GM19043 (cell line): ENCODE data around the gene SH3YL1.
"Not testable (repeated sequence)": the region's sequence is repeated elsewhere in the genome, so short reads cannot be mapped to it uniquely, and the experiment has no call there.

ENCODE experiments used
- ATAC-seq: cut with Tn5 transposase; IDR thresholded peaks from one replicate; pipeline ENCODE4 v1.9.1; 2021; ENCODE audit warnings: low read depth; ENCODE audit not compliant: unreplicated experiment

Gene SH3YL1

DNA sequence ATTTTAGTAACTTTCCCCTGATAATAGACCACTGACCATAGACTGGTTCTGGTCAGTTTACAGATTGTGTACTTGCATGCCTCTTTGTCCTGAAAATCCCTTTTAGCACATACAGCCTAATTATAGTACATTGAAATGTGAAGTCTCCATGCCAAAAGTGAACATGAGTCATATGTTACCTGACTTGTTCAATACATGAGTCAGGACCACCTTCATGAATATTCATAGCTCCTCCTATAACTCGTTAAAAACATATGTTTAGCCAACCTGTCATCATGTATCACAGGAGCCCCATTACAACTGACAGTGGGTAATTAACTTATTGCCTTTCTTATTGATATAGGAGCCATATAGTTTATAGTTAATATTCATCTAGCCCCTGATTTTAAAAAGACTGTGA, 78.6 kb downstream of the SH3YL1 start:
- ATAC-seq = no peak

DNA sequence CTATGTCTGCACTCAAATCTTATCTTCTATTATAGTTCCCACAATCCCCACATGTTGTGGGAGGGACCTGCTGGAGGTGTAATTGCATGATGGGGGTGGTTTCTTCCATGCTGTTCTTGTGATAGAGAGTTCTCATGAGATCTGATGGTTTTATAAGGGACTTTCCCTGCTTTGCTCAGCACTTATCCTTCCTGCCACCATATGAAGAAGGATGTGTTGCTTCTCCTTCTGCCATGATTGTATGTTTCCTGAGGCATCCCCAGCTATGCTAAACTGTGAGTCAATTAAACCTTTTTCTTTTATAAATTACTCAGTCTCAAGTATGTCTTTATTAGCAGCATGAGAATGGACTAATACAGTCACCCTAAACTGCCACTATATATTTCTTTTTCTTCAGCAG, 79.1 kb downstream of the SH3YL1 start:
- ATAC-seq = no peak

- no peak for ATAC-seq
Observed at GRCh38 chr2:182509-183122, 81.2 kb downstream of the SH3YL1 start.

- ATAC-seq = no peak
Observed at GRCh38 chr2:180311-180710, 83.5 kb downstream of the SH3YL1 start.

DNA sequence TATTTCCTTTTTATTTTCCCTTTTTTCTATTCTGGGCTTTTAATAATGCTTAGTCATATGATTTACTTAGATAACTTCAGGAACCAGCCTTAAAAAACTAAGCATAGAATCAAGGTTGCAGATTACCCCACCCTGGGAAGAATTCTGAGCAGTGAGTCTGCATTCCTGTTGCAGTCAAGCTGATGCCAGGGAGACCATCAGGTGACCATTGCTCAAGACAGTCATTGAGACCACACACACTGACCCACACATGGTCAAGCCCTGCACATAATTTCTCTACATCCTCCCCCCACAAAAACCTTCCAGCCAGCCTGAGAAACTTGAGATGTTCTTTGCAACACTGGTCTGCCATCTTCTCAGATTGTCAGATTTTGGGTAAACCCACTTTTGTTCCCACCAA, 83.9 kb downstream of the SH3YL1 start:
- no peak for ATAC-seq

DNA sequence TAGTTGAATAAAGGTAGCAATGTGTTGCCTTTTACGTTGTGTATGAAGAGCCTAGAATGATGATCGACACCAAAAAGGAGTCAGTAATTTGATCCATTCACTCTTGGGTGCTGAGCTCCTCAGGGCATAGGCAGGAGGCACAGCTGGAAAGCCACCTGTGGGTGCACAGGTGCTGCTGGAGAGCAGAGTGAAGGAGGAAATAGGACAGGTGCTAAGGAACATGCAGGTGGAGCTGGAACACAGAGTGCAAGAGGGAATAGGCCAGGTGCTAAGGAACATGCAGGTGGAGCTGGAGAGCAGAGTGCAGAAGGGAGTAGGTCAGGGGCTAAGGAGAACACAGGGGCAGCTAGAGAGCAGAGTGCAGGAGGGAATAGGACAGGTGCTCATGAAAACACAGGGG, 86.1 kb downstream of the SH3YL1 start:
- no peak for ATAC-seq

GRCh38 chr2:176917-177316, 86.9 kb downstream of the SH3YL1 start:
- no peak for ATAC-seq

DNA sequence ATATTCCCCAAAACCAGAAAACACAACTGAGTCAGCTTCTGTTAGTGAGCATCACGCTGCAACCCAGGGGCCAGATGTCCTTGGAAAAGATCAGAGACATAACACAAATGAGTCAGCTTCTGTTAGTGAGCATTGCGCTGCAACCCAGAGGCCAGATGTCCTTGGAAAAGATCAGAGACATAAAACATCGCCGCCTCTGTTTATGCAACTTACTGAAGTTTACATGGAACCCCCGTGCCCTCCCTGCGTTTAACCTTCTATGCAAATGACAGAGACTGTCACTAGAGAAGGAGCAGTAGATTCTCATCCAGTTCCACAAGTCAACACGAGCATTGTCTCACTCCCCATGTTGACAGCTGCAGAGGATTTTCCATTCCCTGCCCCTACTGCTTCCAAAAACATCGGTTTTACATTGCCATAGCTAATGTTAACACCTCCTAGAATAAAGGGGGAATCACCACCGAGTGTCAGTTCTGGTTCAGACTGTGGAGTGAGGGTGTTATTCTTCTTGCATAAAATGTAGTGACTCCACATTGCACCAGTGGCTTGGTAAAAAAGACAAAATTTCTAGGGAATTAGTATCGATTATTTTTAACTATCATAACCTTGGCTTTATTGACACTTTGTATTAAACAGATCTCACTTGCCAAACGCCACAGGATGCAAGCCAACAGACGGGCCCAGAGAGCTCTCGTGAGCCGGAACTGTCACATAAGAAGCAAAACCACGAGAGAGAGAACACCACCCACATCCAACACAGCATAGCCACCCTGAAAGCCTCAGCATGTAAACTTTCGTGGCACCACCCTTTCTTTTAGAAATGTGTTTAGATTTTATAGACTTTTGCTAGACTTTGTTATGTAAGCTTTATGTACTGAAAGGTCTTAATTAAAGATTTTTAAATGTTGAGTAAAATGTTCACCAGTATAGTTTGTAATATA, 87.7 kb downstream of the SH3YL1 start:
- ATAC-seq = no peak

DNA sequence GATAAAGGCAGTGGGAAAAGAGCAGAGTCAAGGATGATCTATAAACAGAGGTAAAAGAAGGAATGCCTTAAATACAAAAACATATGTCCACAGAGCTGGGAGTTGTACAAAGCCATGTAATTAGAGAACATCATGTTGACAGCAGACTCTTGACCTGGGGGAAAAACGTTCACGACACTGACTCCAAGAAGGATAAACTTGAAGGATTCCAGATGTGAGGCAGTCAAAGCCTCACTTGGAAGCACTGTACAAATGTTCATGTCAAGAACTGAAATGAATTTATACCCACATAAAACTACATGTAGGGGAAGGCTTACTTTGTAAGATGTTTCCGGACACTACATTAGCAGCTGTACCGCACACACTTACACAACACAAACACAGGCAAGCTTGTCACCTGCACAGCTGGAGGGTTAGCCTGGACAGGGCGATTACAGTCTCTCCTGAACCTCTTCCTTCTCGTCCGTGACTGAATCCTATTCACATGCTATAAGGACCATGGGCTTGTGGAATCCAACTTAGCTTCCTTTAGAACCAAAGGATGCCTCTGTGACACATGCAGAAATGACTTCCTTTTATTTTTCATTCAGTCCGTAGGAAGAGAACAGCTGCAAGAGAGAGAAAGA, 88.6 kb downstream of the SH3YL1 start:
- no peak for ATAC-seq

DNA sequence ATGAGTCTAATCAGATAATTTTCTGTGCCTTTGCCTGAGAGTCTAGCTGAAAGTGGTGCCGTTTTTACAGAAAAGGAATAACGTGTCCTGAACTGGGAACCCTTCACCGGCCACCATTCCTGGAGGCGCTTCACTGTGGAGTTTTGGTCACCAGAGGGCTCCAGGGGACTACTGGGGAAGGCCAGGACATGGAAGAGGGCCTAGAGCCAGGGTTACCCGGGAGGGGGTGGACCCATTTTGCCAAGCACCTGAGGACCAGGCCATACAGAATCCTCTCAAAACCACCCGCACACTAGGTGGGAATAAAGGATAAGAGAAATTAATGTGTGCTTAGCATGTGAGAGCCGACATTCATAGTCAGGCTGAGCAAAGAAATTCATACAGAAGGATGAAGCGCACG, 91.7 kb downstream of the SH3YL1 start:
- ATAC-seq = not testable (repeated sequence)

- no peak for ATAC-seq
Observed at GRCh38 chr2:169741-170140, 94.1 kb downstream of the SH3YL1 start.
